ENCODE measurements around the gene ARHGAP44. TPM values are rescaled to one million over a fixed set of nuclear protein-coding genes. Genes with fewer than 3 reads are reported as not detected.

Gene ARHGAP44
- total and polyA plus RNA-seq, 2 of the 13 experiments (the other 11 are each of a cell fraction or from before 2014, with no cell fraction given) = 0.79 to 3.1 TPM

DNA sequence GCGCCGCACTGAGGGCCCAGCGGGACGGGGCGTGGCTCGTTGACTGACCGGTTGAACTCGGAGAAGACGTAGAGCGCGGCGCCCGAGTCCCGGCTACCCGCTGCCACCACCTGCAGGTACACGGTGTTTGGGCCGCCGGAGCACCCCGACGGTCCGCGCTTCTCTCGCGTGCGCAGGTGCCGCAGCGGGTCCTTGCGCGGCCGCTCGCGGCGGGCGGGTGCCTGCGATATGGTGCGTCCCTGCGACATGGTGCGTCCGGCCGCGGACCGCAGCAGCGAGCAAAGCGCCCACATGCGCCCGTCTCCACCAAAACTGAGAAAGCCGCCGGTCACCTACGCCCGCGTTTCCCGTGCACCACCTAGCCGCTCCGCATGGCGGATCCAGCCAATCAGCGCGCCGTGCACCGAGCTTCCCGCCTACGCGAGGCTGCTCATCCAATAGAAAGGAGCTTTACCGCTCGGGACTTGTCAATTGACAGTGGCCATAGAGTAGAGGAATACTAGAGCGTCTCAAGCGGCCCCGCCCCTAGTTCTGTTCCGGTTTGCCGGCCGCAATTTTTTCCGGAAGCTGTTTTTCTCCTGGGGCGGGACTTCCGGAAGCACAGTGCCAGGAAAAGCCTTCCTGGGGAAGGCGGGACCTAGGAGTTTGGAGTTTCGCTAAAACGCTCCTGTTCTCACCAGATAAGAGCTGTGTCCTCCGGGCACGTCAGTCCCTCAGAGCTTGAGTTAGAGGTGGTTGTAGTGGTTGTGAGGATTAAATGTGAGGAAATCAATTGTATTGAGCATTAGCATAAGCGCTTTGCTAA is 228.6 kb downstream of the ARHGAP44 start, which contains the start of gene ELAC2 (continued):
- TF ChIP-seq, protein P1, sequence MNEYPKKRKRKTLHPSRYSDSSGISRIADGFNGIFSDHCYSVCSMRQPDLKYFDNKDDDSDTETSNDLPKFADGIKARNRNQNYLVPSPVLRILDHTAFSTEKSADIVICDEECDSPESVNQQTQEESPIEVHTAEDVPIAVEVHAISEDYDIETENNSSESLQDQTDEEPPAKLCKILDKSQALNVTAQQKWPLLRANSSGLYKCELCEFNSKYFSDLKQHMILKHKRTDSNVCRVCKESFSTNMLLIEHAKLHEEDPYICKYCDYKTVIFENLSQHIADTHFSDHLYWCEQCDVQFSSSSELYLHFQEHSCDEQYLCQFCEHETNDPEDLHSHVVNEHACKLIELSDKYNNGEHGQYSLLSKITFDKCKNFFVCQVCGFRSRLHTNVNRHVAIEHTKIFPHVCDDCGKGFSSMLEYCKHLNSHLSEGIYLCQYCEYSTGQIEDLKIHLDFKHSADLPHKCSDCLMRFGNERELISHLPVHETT (CRISPR knock-in tag; conservative IDR thresholded peaks at IDR 0.05) = 0 out of 2 replicates have a peak, but pooled peaks have one; percentile 40
- no peak for TF ChIP-seq KDM4B (CRISPR knock-in tag; IDR thresholded peaks at IDR 0.05)
- no peak for TF ChIP-seq CEBPB (IDR thresholded peaks at IDR 0.05; ENCODE audit: borderline replicate concordance, low read depth, low read length)
- TF ChIP-seq ZNF75D (CRISPR knock-in tag; IDR thresholded peaks at IDR 0.05; ENCODE audit: borderline replicate concordance) = no peak
- TF ChIP-seq, protein P2, sequence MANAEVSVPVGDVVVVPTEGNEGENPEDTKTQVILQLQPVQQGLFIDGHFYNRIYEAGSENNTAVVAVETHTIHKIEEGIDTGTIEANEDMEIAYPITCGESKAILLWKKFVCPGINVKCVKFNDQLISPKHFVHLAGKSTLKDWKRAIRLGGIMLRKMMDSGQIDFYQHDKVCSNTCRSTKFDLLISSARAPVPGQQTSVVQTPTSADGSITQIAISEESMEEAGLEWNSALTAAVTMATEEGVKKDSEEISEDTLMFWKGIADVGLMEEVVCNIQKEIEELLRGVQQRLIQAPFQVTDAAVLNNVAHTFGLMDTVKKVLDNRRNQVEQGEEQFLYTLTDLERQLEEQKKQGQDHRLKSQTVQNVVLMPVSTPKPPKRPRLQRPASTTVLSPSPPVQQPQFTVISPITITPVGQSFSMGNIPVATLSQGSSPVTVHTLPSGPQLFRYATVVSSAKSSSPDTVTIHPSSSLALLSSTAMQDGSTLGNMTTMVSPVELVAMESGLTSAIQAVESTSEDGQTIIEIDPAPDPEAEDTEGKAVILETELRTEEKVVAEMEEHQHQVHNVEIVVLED (CRISPR knock-in tag; IDR thresholded peaks at IDR 0.05; ENCODE audit: borderline replicate concordance) = peak; percentile 84
- no peak for TF ChIP-seq ZNF839 (CRISPR knock-in tag; IDR thresholded peaks at IDR 0.05; ENCODE audit: borderline replicate concordance)
- TF ChIP-seq ZFP62 (CRISPR knock-in tag; IDR thresholded peaks at IDR 0.05) = no peak
- TF ChIP-seq, protein P3, sequence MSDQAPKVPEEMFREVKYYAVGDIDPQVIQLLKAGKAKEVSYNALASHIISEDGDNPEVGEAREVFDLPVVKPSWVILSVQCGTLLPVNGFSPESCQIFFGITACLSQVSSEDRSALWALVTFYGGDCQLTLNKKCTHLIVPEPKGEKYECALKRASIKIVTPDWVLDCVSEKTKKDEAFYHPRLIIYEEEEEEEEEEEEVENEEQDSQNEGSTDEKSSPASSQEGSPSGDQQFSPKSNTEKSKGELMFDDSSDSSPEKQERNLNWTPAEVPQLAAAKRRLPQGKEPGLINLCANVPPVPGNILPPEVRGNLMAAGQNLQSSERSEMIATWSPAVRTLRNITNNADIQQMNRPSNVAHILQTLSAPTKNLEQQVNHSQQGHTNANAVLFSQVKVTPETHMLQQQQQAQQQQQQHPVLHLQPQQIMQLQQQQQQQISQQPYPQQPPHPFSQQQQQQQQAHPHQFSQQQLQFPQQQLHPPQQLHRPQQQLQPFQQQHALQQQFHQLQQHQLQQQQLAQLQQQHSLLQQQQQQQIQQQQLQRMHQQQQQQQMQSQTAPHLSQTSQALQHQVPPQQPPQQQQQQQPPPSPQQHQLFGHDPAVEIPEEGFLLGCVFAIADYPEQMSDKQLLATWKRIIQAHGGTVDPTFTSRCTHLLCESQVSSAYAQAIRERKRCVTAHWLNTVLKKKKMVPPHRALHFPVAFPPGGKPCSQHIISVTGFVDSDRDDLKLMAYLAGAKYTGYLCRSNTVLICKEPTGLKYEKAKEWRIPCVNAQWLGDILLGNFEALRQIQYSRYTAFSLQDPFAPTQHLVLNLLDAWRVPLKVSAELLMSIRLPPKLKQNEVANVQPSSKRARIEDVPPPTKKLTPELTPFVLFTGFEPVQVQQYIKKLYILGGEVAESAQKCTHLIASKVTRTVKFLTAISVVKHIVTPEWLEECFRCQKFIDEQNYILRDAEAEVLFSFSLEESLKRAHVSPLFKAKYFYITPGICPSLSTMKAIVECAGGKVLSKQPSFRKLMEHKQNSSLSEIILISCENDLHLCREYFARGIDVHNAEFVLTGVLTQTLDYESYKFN (CRISPR knock-in tag; conservative IDR thresholded peaks at IDR 0.05) = 0 out of 2 replicates have a peak, but pooled peaks have one; percentile 23
- no peak for TF ChIP-seq KDM1A (CRISPR knock-in tag; IDR thresholded peaks at IDR 0.05)
- no peak for TF ChIP-seq ZNF333 (CRISPR knock-in tag; IDR thresholded peaks at IDR 0.05; ENCODE audit: borderline replicate concordance)
- no peak for TF ChIP-seq PHF5A (CRISPR knock-in tag; IDR thresholded peaks at IDR 0.05; ENCODE audit: low read depth, unreplicated experiment)
- no peak for TF ChIP-seq ZNF746 (CRISPR knock-in tag; IDR thresholded peaks at IDR 0.05)
- TF ChIP-seq ZNF556 (CRISPR knock-in tag; IDR thresholded peaks at IDR 0.05; ENCODE audit: borderline replicate concordance) = no peak
- peak; percentile 97 for TF ChIP-seq ELF4 (CRISPR knock-in tag; IDR thresholded peaks at IDR 0.05; ENCODE audit: borderline replicate concordance)
- TF ChIP-seq, protein P4, sequence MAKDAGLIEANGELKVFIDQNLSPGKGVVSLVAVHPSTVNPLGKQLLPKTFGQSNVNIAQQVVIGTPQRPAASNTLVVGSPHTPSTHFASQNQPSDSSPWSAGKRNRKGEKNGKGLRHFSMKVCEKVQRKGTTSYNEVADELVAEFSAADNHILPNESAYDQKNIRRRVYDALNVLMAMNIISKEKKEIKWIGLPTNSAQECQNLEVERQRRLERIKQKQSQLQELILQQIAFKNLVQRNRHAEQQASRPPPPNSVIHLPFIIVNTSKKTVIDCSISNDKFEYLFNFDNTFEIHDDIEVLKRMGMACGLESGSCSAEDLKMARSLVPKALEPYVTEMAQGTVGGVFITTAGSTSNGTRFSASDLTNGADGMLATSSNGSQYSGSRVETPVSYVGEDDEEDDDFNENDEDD (CRISPR knock-in tag; IDR thresholded peaks at IDR 0.05; ENCODE audit: borderline replicate concordance) = peak; percentile 21; the same call in 1 of the 2 replicates
- no peak for TF ChIP-seq NR2F1 (CRISPR knock-in tag; IDR thresholded peaks at IDR 0.05)
- no peak for TF ChIP-seq MEF2D (CRISPR knock-in tag; IDR thresholded peaks at IDR 0.05)
- TF ChIP-seq, protein P5, sequence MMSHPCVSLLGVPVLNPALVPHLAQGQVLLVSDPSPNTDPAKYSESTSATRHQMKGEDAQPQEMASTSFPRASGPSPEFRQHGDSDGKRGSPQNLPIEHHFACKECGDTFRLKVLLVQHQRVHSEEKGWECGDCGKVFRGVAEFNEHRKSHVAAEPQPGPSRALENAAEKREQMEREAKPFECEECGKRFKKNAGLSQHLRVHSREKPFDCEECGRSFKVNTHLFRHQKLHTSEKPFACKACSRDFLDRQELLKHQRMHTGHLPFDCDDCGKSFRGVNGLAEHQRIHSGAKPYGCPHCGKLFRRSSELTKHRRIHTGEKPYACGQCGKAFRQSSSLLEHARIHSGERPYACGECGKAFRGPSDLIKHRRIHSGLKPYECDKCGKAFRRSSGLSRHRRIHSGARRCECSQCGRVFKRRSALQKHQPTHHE (CRISPR knock-in tag; IDR thresholded peaks at IDR 0.05; ENCODE audit: borderline replicate concordance) = peak; percentile 45; the same call in 1 of the 2 replicates

All from HepG2 (cell line).